IPS-NIHi11 (cell line): ENCODE data around the gene PTN.
A peak's percentile ranks its signal among the peaks of the same experiment; 100 is the strongest.

Source experiments
- DNase-seq: peaks from one replicate; pipeline ENCODE4 v3.0.0; 2012; ENCODE audit warnings: mixed read lengths, low spot score

Gene PTN, protein sequence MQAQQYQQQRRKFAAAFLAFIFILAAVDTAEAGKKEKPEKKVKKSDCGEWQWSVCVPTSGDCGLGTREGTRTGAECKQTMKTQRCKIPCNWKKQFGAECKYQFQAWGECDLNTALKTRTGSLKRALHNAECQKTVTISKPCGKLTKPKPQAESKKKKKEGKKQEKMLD

GRCh38 chr7:137343281-137343841 lies at the start of gene PTN:
Gene PTN (minus strand): TSS chr7:137343733. CDS start chr7:137254973, 88,760 bp downstream.
- DNase-seq: peak; percentile 37

DNA sequence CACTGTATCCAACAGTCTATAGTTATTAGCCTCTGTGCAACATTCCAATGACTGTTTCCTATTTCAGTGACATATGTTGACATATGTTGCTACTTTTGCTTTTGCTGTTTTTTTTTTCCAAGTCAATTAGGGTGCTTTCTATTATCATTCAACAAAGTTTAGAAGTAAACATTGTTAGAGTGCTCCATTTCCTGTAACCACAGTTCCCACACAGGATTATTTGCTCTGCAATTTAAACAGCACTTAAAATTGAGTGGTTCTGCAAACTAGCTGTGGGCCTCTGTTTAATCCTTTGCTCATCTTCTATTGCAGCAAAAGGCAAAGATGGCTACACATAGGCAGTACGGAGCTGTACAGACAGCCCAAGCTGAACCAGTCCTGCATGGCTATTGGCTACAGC lies 46.5 kb upstream of the PTN start:
- no peak for DNase-seq

DNA sequence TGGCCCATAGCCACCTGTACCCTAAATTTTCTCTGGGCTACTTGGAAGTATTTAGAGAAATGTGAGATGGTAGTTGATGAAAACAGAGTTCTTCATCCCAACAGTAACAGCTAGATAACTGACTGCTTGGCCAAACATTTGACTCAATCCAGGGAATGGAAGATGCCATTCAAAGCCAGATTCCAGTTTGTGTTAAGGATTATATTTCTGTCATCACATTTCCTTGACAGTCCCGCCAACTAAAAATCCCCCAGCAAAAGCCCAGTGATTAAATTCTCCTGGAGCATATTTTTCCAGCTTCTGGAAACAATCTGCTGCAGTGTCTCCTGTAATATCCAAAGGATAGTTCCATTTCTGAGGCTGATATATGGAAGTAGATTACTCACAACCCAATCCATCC lies 45.4 kb upstream of the PTN start:
- no peak for DNase-seq

DNA sequence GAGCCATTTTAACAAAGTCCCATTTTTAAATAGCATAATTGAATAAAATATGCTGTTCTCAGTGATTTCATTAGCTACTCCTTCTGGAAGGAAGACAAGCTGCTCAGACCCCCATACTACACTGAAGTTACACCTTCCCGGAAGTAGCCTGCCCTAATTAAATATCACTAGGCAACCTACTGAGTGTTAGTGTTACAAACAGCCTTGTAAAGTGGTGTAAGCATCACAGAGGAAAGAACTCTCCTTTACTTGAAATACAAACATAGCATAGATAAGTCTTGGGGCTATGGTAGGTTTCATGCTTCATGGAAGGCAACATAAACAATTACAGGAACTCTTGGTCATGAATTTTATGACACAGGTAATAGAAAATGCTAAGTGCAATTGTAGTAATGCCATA lies 43.4 kb upstream of the PTN start:
- DNase-seq: peak; percentile 13

DNA sequence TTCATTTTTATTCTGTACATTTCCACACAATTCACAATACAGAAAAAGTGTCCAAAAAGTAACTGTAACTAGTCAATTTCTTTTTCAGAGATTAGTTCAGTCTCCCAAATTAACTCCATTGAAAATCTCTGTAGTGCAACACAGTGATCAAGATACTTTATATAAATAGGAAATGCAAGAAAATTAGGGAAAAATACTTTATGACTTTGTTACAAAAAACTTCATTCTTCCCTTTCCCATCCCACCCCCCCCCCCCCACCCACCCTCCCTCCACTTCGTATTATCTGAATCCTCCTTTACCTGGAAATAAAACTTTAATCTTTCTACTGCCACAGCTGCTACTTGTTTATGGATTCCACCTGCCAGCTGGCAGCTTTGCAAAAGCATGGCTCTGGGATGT lies 37.5 kb upstream of the PTN start:
- DNase-seq: no peak

DNA sequence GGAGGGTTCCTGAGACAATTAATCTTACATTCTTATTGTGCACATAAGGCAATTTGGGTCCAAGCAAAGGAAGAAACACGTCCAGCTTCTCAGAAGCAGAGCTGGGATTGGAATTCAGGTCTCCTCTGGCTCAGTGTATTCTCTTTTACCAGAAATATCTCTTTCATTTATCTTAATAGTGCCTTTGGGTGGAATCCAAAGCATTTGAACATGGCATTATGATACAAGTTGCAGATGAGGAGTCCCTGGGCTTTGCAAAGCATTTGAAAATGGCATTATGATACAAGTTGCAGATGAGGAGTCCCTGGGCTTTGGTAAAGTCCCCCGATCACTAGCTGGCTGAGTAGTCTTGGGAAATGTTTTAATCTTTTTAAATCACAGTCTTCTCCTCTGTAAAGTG lies 30.0 kb upstream of the PTN start:
- no peak for DNase-seq

GRCh38 chr7:137371616-137372015 lies 28.1 kb upstream of the PTN start:
- no peak for DNase-seq

DNA sequence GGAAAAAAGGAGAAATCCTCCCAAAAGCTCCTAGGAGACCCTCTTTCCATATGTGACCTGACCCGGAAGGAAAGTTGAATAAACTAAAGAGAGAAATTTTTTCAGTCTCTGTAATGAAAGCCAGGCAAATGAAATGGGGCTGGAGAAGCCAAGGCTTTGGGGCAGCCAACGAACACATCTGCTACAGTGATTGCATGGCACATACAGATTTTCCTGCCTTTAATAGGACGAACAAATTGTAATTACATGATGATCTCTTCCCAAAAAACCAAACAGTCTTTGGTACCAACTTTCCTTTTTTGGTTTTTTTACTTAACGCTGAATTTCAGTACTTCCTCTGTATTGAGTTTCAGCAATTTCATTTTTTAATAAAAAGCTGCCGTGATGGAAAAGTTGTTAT lies 23.5 kb upstream of the PTN start:
- no peak for DNase-seq

GRCh38 chr7:137363683-137364082 lies 20.1 kb upstream of the PTN start:
- no peak for DNase-seq

DNA sequence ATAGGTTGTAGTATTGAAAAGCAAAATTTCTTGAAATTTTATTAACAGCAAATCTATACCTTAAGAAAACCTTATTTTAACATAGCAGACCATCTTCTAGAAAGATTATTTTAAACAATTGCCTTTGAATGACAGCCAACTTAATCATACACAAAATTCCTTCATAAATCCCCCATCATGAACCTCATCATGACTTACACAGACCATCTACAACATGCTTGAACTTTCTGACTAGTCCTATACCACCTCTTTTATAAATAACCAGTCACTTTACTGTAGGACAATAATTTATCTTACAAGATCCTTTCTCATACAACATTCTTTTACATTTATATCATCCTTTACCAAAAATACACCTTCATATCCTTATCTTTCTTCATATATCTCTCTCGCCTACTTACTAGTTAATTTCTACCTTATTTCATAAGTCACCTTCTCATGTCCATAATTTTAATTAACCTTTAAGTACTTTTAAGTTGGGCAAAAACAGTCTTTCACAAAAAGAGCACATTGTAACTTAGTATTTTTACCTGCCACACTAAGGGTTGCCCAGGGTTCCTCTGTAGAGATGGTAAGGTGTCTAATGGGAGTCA lies 16.6 kb upstream of the PTN start:
- no peak for DNase-seq

GRCh38 chr7:137354961-137355360 lies 11.4 kb upstream of the PTN start:
- DNase-seq: no peak

DNA sequence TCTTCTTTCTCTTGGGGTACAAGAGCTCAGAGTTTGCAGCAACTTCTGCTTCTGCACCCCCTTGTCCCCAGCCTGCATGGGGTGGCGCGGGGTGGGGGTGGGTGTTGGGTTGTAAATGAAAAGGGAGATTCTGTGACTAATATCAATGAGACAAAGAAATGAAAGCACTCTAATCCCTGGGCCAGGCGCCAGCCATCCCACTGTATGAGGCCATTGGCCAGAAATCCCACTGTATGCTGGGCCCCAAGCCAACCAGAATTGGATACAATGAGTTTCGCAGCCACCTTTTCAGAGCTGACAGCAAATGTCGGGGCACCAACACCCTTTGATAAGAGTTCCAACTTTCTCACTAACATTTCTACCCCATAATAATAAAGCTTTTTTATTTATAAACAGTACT lies 10.9 kb upstream of the PTN start:
- no peak for DNase-seq

- no peak for DNase-seq
Observed at GRCh38 chr7:137351941-137352340, 8.4 kb upstream of the PTN start.

GRCh38 chr7:137345799-137346449 lies 2.4 kb upstream of the PTN start:
- DNase-seq: no peak

- no peak for DNase-seq
Observed at GRCh38 chr7:137342828-137343261, 688 bp downstream of the PTN start.

GRCh38 chr7:137342265-137342664 lies 1.3 kb downstream of the PTN start:
- no peak for DNase-seq

- DNase-seq: peak; percentile 27
Observed at GRCh38 chr7:137337902-137338301, 5.6 kb downstream of the PTN start.

DNA sequence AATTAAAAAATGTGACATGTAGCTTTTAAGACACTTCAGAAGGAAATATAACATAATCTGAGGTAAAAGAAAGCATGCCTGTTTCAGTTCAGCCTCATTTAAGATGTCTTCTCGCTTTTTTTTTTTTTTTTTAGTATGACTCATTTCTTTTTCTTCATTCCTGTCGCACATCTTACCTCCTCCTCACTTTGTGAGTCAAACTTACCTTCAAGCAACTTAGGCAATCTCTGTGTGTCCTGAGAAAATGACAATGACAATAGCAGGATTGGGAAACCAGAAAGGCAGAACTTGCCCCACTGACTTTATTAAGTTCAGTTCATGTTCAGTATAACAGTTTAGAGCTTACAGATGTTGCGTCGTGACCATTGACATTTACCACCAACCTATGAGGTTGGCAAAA lies 7.7 kb downstream of the PTN start:
- DNase-seq: no peak

DNA sequence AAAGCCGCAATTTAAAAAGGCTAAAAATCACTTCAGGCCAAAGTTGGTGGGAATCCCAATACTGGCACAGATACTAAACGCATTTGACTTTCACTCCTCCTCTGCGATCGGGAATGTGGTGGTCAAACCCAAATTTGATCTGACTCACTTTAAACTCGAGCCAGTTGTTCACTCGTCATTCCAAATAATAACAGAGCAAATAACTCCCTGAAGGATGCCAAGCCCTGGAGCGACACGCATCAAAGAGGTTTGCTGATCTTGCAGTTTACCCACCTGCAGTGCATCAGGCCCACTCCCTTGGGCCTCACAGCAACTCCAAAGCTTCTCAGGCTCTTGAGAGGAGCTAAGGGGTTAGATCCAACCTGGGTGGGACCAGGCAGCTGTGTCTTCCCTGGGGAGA lies 12.2 kb downstream of the PTN start:
- no peak for DNase-seq

- DNase-seq: no peak
Observed at GRCh38 chr7:137329411-137329810, 14.1 kb downstream of the PTN start.

GRCh38 chr7:137328373-137329120 lies 15.0 kb downstream of the PTN start:
- no peak for DNase-seq

DNA sequence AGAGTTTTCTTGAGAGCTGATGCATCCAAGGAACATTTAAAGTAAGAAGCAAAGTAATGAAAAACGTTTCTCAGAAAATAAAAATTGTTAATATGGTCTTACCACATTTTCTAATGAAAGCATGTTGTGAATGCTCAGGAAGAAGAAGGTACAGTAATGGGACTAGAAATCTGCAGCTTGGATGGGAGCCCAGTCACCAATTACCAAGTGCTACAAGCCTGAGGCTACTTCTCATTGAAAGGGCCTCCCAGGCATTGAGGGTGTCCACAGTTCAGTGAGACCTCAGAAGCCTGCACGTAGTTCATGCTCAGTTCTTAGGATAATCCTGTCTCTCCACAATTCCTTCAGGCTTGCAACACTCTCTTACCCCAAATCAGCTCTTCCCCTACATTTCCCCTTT lies 17.6 kb downstream of the PTN start:
- no peak for DNase-seq
